Measurements from ENCODE around the gene COG7. TPM values are rescaled to one million over a fixed set of nuclear protein-coding genes. Genes with fewer than 3 reads are reported as not detected.
A peak's percentile ranks its signal among the peaks of the same experiment; 100 is the strongest.

The COG7 gene
- polyA plus RNA-seq, 1 donor (not counting 4 experiments of a cell fraction or from before 2014, with no cell fraction given): 14.7 TPM

GRCh38 chr16:23369416-23369815, 83.6 kb downstream of the COG7 start:
- TF ChIP-seq EZH2 (IDR thresholded peaks at IDR 0.05; ENCODE audit: low read length): no peak
- H3K9me3 ChIP-seq (ENCODE audit: control insufficient read depth, low read depth, low read length): no peaks in the 10 kb centered on the region
- no peaks in the 10 kb centered on the region for H3K79me2 ChIP-seq (ENCODE audit: control insufficient read depth, insufficient read depth, low read length)
- no peak overlapping the region for H3K4me2 ChIP-seq (ENCODE audit: control insufficient read depth, extremely low read depth, insufficient read depth, low read depth, low read length)
- no peak overlapping the region for H3K27ac ChIP-seq (ENCODE audit: control insufficient read depth, insufficient read depth, low read length)
- DNase-seq (ENCODE audit: low read depth, low spot score) (no peak), FAIRE-seq (no peak)
- dilution Hi-C loops (cut with MboI; ENCODE audit: extremely low pct_ligation_motif_present, low sequenced_read_pairs): no loop called here
- no peak overlapping the region for H3K4me3 ChIP-seq (ENCODE audit: control insufficient read depth in 2 of 3, extremely low read depth in 1 of 3, insufficient read depth in 2 of 3, low read depth in 1 of 3, low read length in 3 of 3)
- H3K4me1 ChIP-seq (ENCODE audit: control insufficient read depth, extremely low read depth, insufficient read depth, low read length): peaks cover 10% of the 10 kb centered on the region
- H3K9ac ChIP-seq (ENCODE audit: control insufficient read depth, extremely low read depth, insufficient read depth, low read length): no peak overlapping the region
- no peak overlapping the region for H2AFZ ChIP-seq (ENCODE audit: control insufficient read depth, low read length)
- no peaks in the 10 kb centered on the region for H3K27me3 ChIP-seq (ENCODE audit: control insufficient read depth, extremely low read depth, insufficient read depth, low read length)
- no peaks in the 10 kb centered on the region for H3K36me3 ChIP-seq (ENCODE audit: control insufficient read depth in 2 of 2, extremely low read depth in 1 of 2, insufficient read depth in 2 of 2, low read length in 2 of 2)
- H4K20me1 ChIP-seq (ENCODE audit: control insufficient read depth, extremely low read depth, insufficient read depth, low read length): no peaks in the 10 kb centered on the region
- H3K9me1 ChIP-seq (ENCODE audit: control insufficient read depth, extremely low read depth, insufficient read depth, low read length): no peaks in the 10 kb centered on the region

- H3K27ac ChIP-seq (ENCODE audit: control insufficient read depth, insufficient read depth, low read length): no peak overlapping the region
- dilution Hi-C loops (cut with MboI; ENCODE audit: extremely low pct_ligation_motif_present, low sequenced_read_pairs): no loop called here
Measured at GRCh38 chr16:23368469-23368868, 84.5 kb downstream of the COG7 start.

More at GRCh38 chr16:23368469-23368868, 84.5 kb downstream of the COG7 start:
- no peak for TF ChIP-seq CTCF (optimal IDR thresholded peaks at IDR 0.05 in 1 of 3, IDR thresholded peaks at IDR 0.05 in 1 of 3, conservative IDR thresholded peaks at IDR 0.05 in 1 of 3; ENCODE audit: extremely low read depth in 1 of 3, insufficient read depth in 2 of 3, low read length in 3 of 3)
- no peak for TF ChIP-seq EZH2 (IDR thresholded peaks at IDR 0.05; ENCODE audit: low read length)
- H2AFZ ChIP-seq (ENCODE audit: control insufficient read depth, low read length): no peak overlapping the region
- no peak overlapping the region for H3K9ac ChIP-seq (ENCODE audit: control insufficient read depth, extremely low read depth, insufficient read depth, low read length)
- no peaks in the 10 kb centered on the region for H3K27me3 ChIP-seq (ENCODE audit: control insufficient read depth, extremely low read depth, insufficient read depth, low read length)
- peak; percentile 87 for FAIRE-seq
- no peak overlapping the region for H3K4me2 ChIP-seq (ENCODE audit: control insufficient read depth, extremely low read depth, insufficient read depth, low read depth, low read length)
- no peak overlapping the region for H3K4me3 ChIP-seq (ENCODE audit: control insufficient read depth in 2 of 3, extremely low read depth in 1 of 3, insufficient read depth in 2 of 3, low read depth in 1 of 3, low read length in 3 of 3)
- no peaks in the 10 kb centered on the region for H3K9me3 ChIP-seq (ENCODE audit: control insufficient read depth, low read depth, low read length)
- H4K20me1 ChIP-seq (ENCODE audit: control insufficient read depth, extremely low read depth, insufficient read depth, low read length): no peaks in the 10 kb centered on the region
- H3K9me1 ChIP-seq (ENCODE audit: control insufficient read depth, extremely low read depth, insufficient read depth, low read length): no peaks in the 10 kb centered on the region
- H3K4me1 ChIP-seq (ENCODE audit: control insufficient read depth, extremely low read depth, insufficient read depth, low read length): peaks cover 10% of the 10 kb centered on the region
- H3K79me2 ChIP-seq (ENCODE audit: control insufficient read depth, insufficient read depth, low read length): no peaks in the 10 kb centered on the region
- DNase-seq (ENCODE audit: low read depth, low spot score): no peak
- H3K36me3 ChIP-seq (ENCODE audit: control insufficient read depth in 2 of 2, extremely low read depth in 1 of 2, insufficient read depth in 2 of 2, low read length in 2 of 2): no peaks in the 10 kb centered on the region

Measured in keratinocyte (primary cell).